ENCODE results near the gene TTC21B.

Gene TTC21B

DNA sequence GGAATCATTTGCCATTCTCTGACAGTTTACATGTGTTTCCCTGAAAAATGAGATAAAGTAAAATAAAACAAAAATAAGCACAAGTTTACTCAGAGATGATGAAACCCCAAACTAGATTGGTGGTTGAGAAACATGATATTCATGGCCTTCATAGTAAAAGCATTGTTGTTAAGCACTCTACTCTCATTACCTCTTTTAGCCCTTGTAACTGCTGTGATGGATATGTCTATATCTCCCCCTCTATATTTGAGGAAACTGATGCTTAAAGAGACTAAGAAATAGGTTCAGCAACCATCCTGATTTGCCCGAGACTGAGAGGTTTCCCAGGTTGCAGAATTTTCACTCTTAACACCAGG is 125.7 kb downstream of the TTC21B start:
- no peak for DNase-seq

DNA sequence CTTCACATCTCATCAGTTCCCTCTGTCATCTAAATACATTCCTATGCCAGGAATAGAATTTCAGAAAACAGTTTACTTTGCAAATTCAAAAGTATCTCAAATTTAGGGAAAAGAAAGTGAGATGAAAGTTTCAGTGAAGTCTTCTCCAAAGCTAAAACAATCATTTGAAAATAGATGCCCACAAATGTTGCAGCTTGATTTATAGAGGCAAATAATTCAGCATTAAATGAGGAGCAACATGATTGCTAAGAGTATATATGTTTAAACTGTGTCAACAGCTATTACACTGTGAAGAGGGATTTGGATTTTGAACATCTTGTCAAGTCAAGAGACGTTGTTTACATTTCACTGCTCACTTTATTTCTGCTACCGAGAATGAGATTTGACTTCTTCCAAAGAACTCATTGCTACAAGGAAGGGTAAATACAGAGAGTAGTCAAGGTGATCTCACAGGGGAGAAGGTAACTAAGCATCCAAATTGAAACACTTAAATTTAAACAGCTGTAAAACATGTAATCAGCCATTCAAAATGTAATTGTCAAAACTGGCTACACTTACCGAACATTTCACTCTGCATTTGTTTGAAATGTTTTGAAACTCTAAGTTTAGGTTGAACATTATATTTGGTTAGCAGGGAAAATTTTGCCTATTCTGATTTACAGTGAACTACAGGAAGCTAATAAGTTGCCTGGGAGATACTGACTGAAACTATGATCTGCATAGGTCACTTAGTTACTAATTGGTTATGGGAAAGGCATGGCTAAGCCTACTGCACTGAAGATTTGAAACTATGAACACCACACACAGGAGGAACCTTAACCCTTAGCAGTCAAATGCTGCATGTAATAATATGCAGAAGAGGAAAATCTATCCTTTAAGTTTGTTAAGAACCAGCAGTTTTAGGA is 126.3 kb downstream of the TTC21B start:
- DNase-seq = no peak

DNA sequence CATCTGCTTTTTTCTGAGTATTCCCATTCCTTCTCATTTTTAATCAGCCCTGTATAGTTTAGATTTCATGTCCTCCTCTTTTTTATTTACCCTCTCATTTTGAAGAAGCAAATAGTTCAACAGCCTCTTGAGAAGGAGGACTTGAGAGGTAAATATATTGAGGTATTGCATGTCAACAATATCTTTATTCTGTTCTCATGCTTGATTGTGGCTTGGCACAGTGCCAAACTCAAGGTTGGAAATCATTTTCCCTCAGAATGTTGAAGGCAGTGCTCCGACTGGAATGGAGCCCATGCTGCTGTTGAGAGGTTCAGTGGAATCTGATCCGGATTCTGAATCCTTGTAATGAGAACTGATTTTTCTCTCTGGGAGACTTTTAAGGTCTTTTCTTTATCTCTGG is 128.5 kb downstream of the TTC21B start:
- DNase-seq = peak; percentile 45
